ENCODE measurements around the gene OLFM1. TPM values are rescaled to one million over a fixed set of nuclear protein-coding genes. Genes with fewer than 3 reads are reported as not detected.
"Not testable (repeated sequence)": the region's sequence is repeated elsewhere in the genome, so short reads cannot be mapped to it uniquely, and the experiment has no call there.

The OLFM1 gene
- total and polyA plus RNA-seq, 4 donors = 7.6 to 24.8 (median 15.8) TPM

- DNase-seq (no peak), ATAC-seq (ENCODE audit: insufficient read depth, low FRiP score) (no peak)
- no peaks in the 10 kb centered on the region for H3K36me3 ChIP-seq (ENCODE audit: control insufficient read depth in 4 of 4, insufficient read depth in 4 of 4, low read length in 4 of 4)
- H3K27ac ChIP-seq (ENCODE audit: low read depth in 1 of 2, low read length in 1 of 2) = no peak overlapping the region
- TF ChIP-seq, protein P1, sequence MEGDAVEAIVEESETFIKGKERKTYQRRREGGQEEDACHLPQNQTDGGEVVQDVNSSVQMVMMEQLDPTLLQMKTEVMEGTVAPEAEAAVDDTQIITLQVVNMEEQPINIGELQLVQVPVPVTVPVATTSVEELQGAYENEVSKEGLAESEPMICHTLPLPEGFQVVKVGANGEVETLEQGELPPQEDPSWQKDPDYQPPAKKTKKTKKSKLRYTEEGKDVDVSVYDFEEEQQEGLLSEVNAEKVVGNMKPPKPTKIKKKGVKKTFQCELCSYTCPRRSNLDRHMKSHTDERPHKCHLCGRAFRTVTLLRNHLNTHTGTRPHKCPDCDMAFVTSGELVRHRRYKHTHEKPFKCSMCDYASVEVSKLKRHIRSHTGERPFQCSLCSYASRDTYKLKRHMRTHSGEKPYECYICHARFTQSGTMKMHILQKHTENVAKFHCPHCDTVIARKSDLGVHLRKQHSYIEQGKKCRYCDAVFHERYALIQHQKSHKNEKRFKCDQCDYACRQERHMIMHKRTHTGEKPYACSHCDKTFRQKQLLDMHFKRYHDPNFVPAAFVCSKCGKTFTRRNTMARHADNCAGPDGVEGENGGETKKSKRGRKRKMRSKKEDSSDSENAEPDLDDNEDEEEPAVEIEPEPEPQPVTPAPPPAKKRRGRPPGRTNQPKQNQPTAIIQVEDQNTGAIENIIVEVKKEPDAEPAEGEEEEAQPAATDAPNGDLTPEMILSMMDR (IDR thresholded peaks at IDR 0.05; ENCODE audit: control extremely low read depth, extremely low read depth) = no peak
- no peaks in the 10 kb centered on the region for H3K4me1 ChIP-seq (ENCODE audit: control insufficient read depth in 5 of 5, insufficient read depth in 5 of 5, low read length in 5 of 5)
- H3K27me3 ChIP-seq (ENCODE audit: control insufficient read depth in 3 of 3, insufficient read depth in 3 of 3, low read length in 2 of 3) = peaks cover 0 to 14% (median 6%) of the 10 kb centered on the region in 3 donors
- no peaks in the 10 kb centered on the region for H3K9me3 ChIP-seq (ENCODE audit: control insufficient read depth in 4 of 4, insufficient read depth in 3 of 4, low read length in 3 of 4)
- 72 to 80% methylated on average over 7 of the region's 7 CpGs for WGBS, 2 donors
- no peak overlapping the region for H3K9ac ChIP-seq (ENCODE audit: insufficient read depth in 1 of 2, low read length in 2 of 2)
- H3K4me3 ChIP-seq = no peak overlapping the region
Measured at GRCh38 chr9:135160862-135161261, 73.4 kb downstream of the OLFM1 start.

DNA sequence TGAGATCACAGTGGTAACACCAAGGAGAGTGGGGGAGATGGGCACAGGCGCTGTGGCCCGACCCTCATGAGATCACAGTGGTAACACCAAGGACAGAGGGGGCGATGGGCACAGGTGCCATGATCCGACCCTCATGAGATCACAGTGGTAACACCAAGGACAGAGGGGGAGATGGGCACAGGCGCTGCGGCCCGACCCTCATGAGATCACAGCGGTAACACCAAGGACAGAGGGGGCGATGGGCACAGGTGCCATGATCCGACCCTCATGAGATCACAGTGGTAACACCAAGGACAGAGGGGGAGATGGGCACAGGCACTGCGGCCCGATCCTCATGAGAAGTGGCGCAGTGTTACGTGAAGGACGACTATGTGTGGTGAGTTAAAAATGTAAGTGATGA is 75.1 kb downstream of the OLFM1 start:
- not testable (repeated sequence) for ATAC-seq (ENCODE audit: insufficient read depth, low FRiP score); H3K9ac ChIP-seq (ENCODE audit: insufficient read depth in 1 of 2, low read length in 2 of 2); H3K27ac ChIP-seq (ENCODE audit: low read depth in 1 of 2, low read length in 1 of 2); H3K9me3 ChIP-seq (ENCODE audit: control insufficient read depth in 4 of 4, insufficient read depth in 3 of 4, low read length in 3 of 4); DNase-seq; H3K36me3 ChIP-seq (ENCODE audit: control insufficient read depth in 4 of 4, insufficient read depth in 4 of 4, low read length in 4 of 4); H3K4me3 ChIP-seq; H3K4me1 ChIP-seq (ENCODE audit: control insufficient read depth in 5 of 5, insufficient read depth in 5 of 5, low read length in 5 of 5)
- 90 to 94% methylated on average over 15 of the region's 15 CpGs for WGBS, 2 donors
- H3K27me3 ChIP-seq (ENCODE audit: control insufficient read depth in 3 of 3, insufficient read depth in 3 of 3, low read length in 2 of 3) = peaks cover 0 to 24% (median 9%) of the 10 kb centered on the region in 3 donors

GRCh38 chr9:135163023-135163780 is 75.7 kb downstream of the OLFM1 start:
- H3K36me3 ChIP-seq (ENCODE audit: control insufficient read depth in 4 of 4, insufficient read depth in 4 of 4, low read length in 4 of 4) = no peaks in the 10 kb centered on the region
- TF ChIP-seq, protein P1 (IDR thresholded peaks at IDR 0.05; ENCODE audit: control extremely low read depth, extremely low read depth) = no peak
- no peak overlapping the region for H3K9ac ChIP-seq (ENCODE audit: insufficient read depth in 1 of 2, low read length in 2 of 2)
- no peaks in the 10 kb centered on the region for H3K4me1 ChIP-seq (ENCODE audit: control insufficient read depth in 5 of 5, insufficient read depth in 5 of 5, low read length in 5 of 5)
- H3K4me3 ChIP-seq = no peak overlapping the region
- no peak for DNase-seq
- H3K9me3 ChIP-seq (ENCODE audit: control insufficient read depth in 4 of 4, insufficient read depth in 3 of 4, low read length in 3 of 4) = no peaks in the 10 kb centered on the region
- no peak for ATAC-seq (ENCODE audit: insufficient read depth, low FRiP score)
- 75 to 86% methylated on average over 11 of the region's 11 CpGs for WGBS, 2 donors
- H3K27ac ChIP-seq (ENCODE audit: low read depth in 1 of 2, low read length in 1 of 2) = no peak overlapping the region
- peaks cover 0 to 24% (median 9%) of the 10 kb centered on the region in 3 donors for H3K27me3 ChIP-seq (ENCODE audit: control insufficient read depth in 3 of 3, insufficient read depth in 3 of 3, low read length in 2 of 3)

DNA sequence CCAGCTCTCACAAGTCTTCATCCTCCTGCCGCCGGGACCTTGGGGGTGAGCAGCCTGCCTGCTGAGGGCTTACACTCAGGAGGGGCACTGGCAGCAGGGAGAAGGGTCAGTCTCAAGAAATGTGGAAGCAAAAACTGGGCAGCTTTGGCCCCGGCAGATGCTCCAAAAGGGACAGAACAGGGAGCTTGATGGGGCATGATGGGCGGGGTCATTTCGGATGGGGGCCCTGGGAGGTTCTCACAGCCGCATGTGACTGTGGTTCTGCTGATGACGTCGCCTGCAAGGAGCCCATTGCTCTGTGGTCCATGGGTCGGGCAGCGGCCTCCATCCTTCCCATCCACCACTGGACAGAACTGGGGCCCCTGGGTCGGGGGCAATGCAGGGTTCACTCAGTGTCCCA is 76.6 kb downstream of the OLFM1 start:
- no peak overlapping the region for H3K27ac ChIP-seq (ENCODE audit: low read depth in 1 of 2, low read length in 1 of 2)
- no peaks in the 10 kb centered on the region for H3K4me1 ChIP-seq (ENCODE audit: control insufficient read depth in 5 of 5, insufficient read depth in 5 of 5, low read length in 5 of 5)
- peaks cover 0 to 30% (median 9%) of the 10 kb centered on the region in 3 donors for H3K27me3 ChIP-seq (ENCODE audit: control insufficient read depth in 3 of 3, insufficient read depth in 3 of 3, low read length in 2 of 3)
- no peak overlapping the region for H3K9ac ChIP-seq (ENCODE audit: insufficient read depth in 1 of 2, low read length in 2 of 2)
- ATAC-seq (ENCODE audit: insufficient read depth, low FRiP score) (no peak), DNase-seq (no peak)
- TF ChIP-seq, protein P1 (IDR thresholded peaks at IDR 0.05; ENCODE audit: control extremely low read depth, extremely low read depth) = no peak
- 85 to 86% methylated on average over 11 of the region's 11 CpGs for WGBS, 2 donors
- no peaks in the 10 kb centered on the region for H3K36me3 ChIP-seq (ENCODE audit: control insufficient read depth in 4 of 4, insufficient read depth in 4 of 4, low read length in 4 of 4)
- H3K4me3 ChIP-seq = no peak overlapping the region
- no peaks in the 10 kb centered on the region for H3K9me3 ChIP-seq (ENCODE audit: control insufficient read depth in 4 of 4, insufficient read depth in 3 of 4, low read length in 3 of 4)
